HL-60 (cell line): ENCODE data around the gene RNF220.

ENCODE experiments used
- DNase-seq, 2 experiments: peaks; one replicate each; pipeline ENCODE4 v3.0.0-alpha.2; 2010 to 2020; ENCODE audit warnings: low read depth in 1 of 2, low spot score in 1 of 2
- H3K27ac ChIP-seq: fragments of 250-450 bp; sonication (Bioruptor Pico); replicated peaks from 2 replicates; pipeline ENCODE4 v1.5.1; 2020; ENCODE audit warnings: mild to moderate bottlenecking, moderate library complexity
- H3K27me3 ChIP-seq: fragments of 250-450 bp; sonication (Bioruptor Pico); 2 replicates; pipeline ENCODE4 v1.5.1; 2021; ENCODE audit warnings: mild to moderate bottlenecking, moderate library complexity; ENCODE audit not compliant: insufficient read depth, poor library complexity, severe bottlenecking
- H3K4me3 ChIP-seq: replicated peaks from 2 replicates; pipeline ENCODE4 v1.5.1; 2011; ENCODE audit warnings: mild to moderate bottlenecking, control low read depth, low read length; ENCODE audit not compliant: insufficient read depth
- CTCF ChIP-seq: IDR thresholded peaks from one replicate; pipeline ENCODE4 v1.5.1; 2011; ENCODE audit warnings: low read length, control low read depth, inconsistent platforms; ENCODE audit not compliant: insufficient read depth
- GABPA ChIP-seq: IDR thresholded peaks from 2 replicates; pipeline ENCODE4 v1.6.1; 2012; ENCODE audit warnings: low read depth
- POLR2AphosphoS5 ChIP-seq: IDR thresholded peaks from 2 replicates; pipeline ENCODE4 v1.6.1; 2012; ENCODE audit warnings: low read depth
- REST ChIP-seq: IDR thresholded peaks from 2 replicates; pipeline ENCODE4 v1.6.1; 2012; ENCODE audit warnings: low read depth; ENCODE audit not compliant: insufficient replicate concordance
- SPI1 ChIP-seq: IDR thresholded peaks from 2 replicates; pipeline ENCODE4 v1.6.1; 2012; ENCODE audit warnings: low read depth, mild to moderate bottlenecking, borderline replicate concordance

Gene RNF220

DNA sequence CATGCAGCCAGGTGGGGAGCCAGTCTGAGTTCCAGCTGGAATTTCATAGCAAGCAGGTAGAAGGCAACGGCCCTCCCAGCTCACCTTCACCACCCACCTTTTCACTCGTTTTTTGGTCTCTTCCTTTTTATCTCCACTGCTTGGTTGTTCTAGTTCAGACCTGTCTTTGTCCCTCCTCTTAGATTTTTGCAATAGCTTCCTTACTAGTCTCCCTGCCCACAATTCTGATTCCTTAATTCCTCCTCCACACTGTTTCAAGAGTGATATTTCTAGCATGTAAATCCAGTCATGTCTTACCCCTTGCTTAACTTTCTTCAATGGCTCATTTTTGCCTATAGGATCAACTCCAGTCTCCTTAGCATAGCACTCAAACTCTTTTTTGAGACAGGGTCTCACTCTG, 149.7 kb downstream of the RNF220 start:
- H3K4me3 ChIP-seq, result no peak overlapping the region
- TF ChIP-seq POLR2AphosphoS5, result no peak
- no peak for TF ChIP-seq CTCF
- no peak for TF ChIP-seq GABPA
- TF ChIP-seq SPI1, result no peak
- no peak for TF ChIP-seq REST
- no peak overlapping the region for H3K27ac ChIP-seq
- DNase-seq, result no peak
- no peaks in the 10 kb centered on the region for H3K27me3 ChIP-seq

- Histone ChIP-seq H3K4me3 (no peak overlapping the region), H3K27ac (no peak overlapping the region), H3K27me3 (no peaks in the 10 kb centered on the region)
- no peak for DNase-seq
- no peak for TF ChIP-seq REST
- TF ChIP-seq POLR2AphosphoS5, result no peak
- no peak for TF ChIP-seq SPI1
- TF ChIP-seq GABPA, result no peak
These were observed 152.7 kb downstream of the RNF220 start for GRCh38 chr1:44557778-44558177.

- TF ChIP-seq GABPA (no peak), SPI1 (no peak), REST (no peak), POLR2AphosphoS5 (no peak), CTCF (no peak)
- no peak for DNase-seq
These were observed 153.8 kb downstream of the RNF220 start for GRCh38 chr1:44558883-44559282.

GRCh38 chr1:44559330-44559729, 154.3 kb downstream of the RNF220 start:
- no peak overlapping the region for H3K4me3 ChIP-seq
- H3K27ac ChIP-seq, result no peak overlapping the region
- no peak for DNase-seq
- TF ChIP-seq CTCF, result no peak
- TF ChIP-seq SPI1, result no peak
- TF ChIP-seq GABPA, result no peak
- TF ChIP-seq REST, result no peak
- no peak for TF ChIP-seq POLR2AphosphoS5
- no peaks in the 10 kb centered on the region for H3K27me3 ChIP-seq

More at GRCh38 chr1:44558883-44559282, 153.8 kb downstream of the RNF220 start:
- Histone ChIP-seq H3K4me3 (no peak overlapping the region), H3K27ac (no peak overlapping the region), H3K27me3 (no peaks in the 10 kb centered on the region)
